ENCODE data around the gene SUPT6H. TPM values are rescaled to one million over a fixed set of nuclear protein-coding genes. Genes with fewer than 3 reads are reported as not detected.

SUPT6H gene
- total and polyA plus RNA-seq, 2 experiments from 2014 or later = 26.5 to 39.7 TPM

GRCh38 chr17:28725660-28726225 lies 63.7 kb downstream of the SUPT6H start:
- Histone ChIP-seq H3K9ac (peak overlapping the region; percentile 86), H3K4me2 (ENCODE audit: unreplicated experiment) (peak overlapping the region; percentile 78), H3K27ac (peak overlapping the region; percentile 82), H4K20me1 (ENCODE audit: insufficient read depth) (no peaks in the 10 kb centered on the region), H3K9me2 (ENCODE audit: insufficient read depth) (no peaks in the 10 kb centered on the region), H3K79me2 (ENCODE audit: insufficient read depth) (peaks cover 28% of the 10 kb centered on the region), H3F3A (ENCODE audit: insufficient read depth) (peaks cover 48% of the 10 kb centered on the region), H3K27me3 (replicated peaks; ENCODE audit: insufficient read depth) (no peaks in the 10 kb centered on the region), H3K4me3 (peak overlapping the region; percentile 74), H3K9me3 (ENCODE audit: low read depth) (no peaks in the 10 kb centered on the region), H3K36me3 (ENCODE audit: low read depth) (peaks cover 34% of the 10 kb centered on the region; the same call in 1 of the 2 replicates), H2AFZ (peak overlapping the region; percentile 62), H3K4me1 (ENCODE audit: insufficient read depth) (peaks cover 41% of the 10 kb centered on the region)
- peak; percentile 90 for DNase-seq
- 2 to 3% methylated on average over 26 to 33 of the region's 45 CpGs for WGBS, 2 experiments (ENCODE audit: low coverage in 1 of 2, low lambda C conversion rate in 2 of 2, missing lambda C conversion rate in 2 of 2)
- in situ Hi-C loops (cut with MboI) = no loop called here
- TF ChIP-seq EZH2phosphoT487 (IDR thresholded peaks at IDR 0.05; ENCODE audit: insufficient read depth, low read depth) = no peak
- TF ChIP-seq EZH2 (IDR thresholded peaks at IDR 0.05; ENCODE audit: insufficient read depth, poor library complexity, severe bottlenecking) = no peak

DNA sequence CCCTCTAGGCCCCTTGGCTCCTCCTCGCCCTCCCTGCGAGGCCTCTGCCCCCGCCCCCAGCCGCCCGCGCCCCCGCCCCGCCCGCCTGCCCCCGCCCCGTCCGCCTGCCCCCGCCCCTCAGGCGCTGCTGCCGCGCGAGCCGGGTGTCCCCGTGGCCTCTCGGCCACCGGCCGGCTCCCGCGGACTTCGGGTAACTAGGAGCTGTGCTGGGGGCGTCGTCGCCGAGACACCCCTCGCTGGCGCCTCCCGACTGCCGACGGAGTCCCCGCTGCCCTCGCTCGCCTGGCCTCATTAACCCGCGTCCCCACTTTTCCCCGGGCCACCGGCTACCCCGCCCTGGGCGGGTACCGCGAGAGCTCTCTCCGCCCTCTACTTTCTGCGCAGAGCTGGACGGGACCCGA lies 64.2 kb downstream of the SUPT6H start, which contains the start of gene TLCD1:
Gene TLCD1 (minus strand): TSS at position 8 of the 401 bp plus-strand sequence. CDS start 136 bp downstream, outside the sequence.
- Histone ChIP-seq H3K36me3 (ENCODE audit: low read depth) (peaks cover 30% of the 10 kb centered on the region; the same call in 1 of the 2 replicates), H3K9me3 (ENCODE audit: low read depth) (no peaks in the 10 kb centered on the region), H3K79me2 (ENCODE audit: insufficient read depth) (peaks cover 23% of the 10 kb centered on the region), H4K20me1 (ENCODE audit: insufficient read depth) (no peaks in the 10 kb centered on the region), H3F3A (ENCODE audit: insufficient read depth) (peaks cover 44% of the 10 kb centered on the region), H2AFZ (peak within 1 kb of the TSS; percentile 89), H3K4me1 (ENCODE audit: insufficient read depth) (peaks cover 41% of the 10 kb centered on the region), H3K9me2 (ENCODE audit: insufficient read depth) (no peaks in the 10 kb centered on the region), H3K27ac (peak within 1 kb of the TSS; percentile 88), H3K27me3 (replicated peaks; ENCODE audit: insufficient read depth) (no peaks in the 10 kb centered on the region), H3K9ac (peak within 1 kb of the TSS; percentile 86), H3K4me3 (peak within 1 kb of the TSS; percentile 74), H3K4me2 (ENCODE audit: unreplicated experiment) (peak within 1 kb of the TSS; percentile 92)
- peak; percentile 86 for DNase-seq
- no peak for TF ChIP-seq EZH2 (IDR thresholded peaks at IDR 0.05; ENCODE audit: insufficient read depth, poor library complexity, severe bottlenecking)
- in situ Hi-C loops (cut with MboI) = no loop called here
- 1 to 2% methylated on average over 36 to 49 of the region's 49 CpGs for WGBS, 2 experiments (ENCODE audit: low coverage in 1 of 2, low lambda C conversion rate in 2 of 2, missing lambda C conversion rate in 2 of 2)

DNA sequence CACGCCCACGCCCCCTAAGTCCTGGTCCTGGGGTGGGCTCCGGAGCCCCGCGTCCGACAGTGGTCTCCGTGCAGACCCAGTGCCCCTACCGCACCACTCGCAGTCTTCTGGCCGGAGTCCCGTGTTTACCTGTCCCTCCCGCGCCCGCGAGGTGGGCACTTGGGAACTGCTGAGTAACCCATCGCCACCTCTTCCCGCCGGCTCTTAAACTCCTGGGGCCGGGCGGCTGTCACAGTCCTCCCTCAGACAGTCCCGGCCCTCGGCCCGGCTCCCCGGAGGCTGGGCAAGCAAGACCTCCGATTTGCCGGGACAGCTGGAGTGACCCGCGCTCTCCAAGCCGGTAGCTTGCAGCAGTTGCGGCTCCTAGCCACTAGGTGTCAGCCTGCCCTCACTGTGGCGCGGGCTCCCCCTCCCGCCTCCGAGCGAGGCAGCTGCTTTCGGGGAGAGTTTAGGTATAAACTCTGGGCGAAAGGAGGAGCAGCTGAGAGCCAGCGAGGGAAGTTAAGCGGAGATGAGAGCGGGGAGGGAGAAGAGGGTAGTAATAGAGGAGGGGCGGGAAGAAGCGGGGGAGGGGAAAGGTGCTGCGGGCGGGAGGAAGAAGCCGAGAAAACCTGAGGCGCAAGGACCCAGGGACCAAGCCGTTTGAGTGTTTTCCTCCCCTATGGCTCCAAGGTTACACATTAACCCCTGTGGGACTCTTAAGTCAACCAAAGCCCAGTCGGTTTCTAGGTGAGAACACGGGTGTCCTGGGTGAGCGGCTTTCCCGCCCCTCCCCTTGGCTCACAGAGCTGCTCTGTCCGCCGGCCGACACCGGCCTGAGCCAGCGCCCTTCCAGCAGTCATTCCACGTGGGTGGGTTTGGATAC lies 64.9 kb downstream of the SUPT6H start:
- Histone ChIP-seq H4K20me1 (ENCODE audit: insufficient read depth) (no peaks in the 10 kb centered on the region), H2AFZ (peak overlapping the region; percentile 89), H3K79me2 (ENCODE audit: insufficient read depth) (peaks cover 17% of the 10 kb centered on the region), H3F3A (ENCODE audit: insufficient read depth) (peaks cover 38% of the 10 kb centered on the region), H3K27ac (peak overlapping the region; percentile 88), H3K4me3 (peak overlapping the region; percentile 74), H3K9ac (peak overlapping the region; percentile 86), H3K4me1 (ENCODE audit: insufficient read depth) (peaks cover 35% of the 10 kb centered on the region), H3K4me2 (ENCODE audit: unreplicated experiment) (peak overlapping the region; percentile 92), H3K36me3 (ENCODE audit: low read depth) (peaks cover 23% of the 10 kb centered on the region; the same call in 1 of the 2 replicates), H3K9me3 (ENCODE audit: low read depth) (no peaks in the 10 kb centered on the region), H3K9me2 (ENCODE audit: insufficient read depth) (no peaks in the 10 kb centered on the region), H3K27me3 (replicated peaks; ENCODE audit: insufficient read depth) (no peaks in the 10 kb centered on the region)
- DNase-seq = peak; percentile 95
- TF ChIP-seq EZH2phosphoT487 (IDR thresholded peaks at IDR 0.05; ENCODE audit: insufficient read depth, low read depth) (no peak), EZH2 (IDR thresholded peaks at IDR 0.05; ENCODE audit: insufficient read depth, poor library complexity, severe bottlenecking) (no peak)
- in situ Hi-C loops (cut with MboI) = no loop called here
- 1% methylated on average over 46 to 52 of the region's 57 CpGs for WGBS, 2 experiments (ENCODE audit: low coverage in 1 of 2, low lambda C conversion rate in 2 of 2, missing lambda C conversion rate in 2 of 2)

DNA sequence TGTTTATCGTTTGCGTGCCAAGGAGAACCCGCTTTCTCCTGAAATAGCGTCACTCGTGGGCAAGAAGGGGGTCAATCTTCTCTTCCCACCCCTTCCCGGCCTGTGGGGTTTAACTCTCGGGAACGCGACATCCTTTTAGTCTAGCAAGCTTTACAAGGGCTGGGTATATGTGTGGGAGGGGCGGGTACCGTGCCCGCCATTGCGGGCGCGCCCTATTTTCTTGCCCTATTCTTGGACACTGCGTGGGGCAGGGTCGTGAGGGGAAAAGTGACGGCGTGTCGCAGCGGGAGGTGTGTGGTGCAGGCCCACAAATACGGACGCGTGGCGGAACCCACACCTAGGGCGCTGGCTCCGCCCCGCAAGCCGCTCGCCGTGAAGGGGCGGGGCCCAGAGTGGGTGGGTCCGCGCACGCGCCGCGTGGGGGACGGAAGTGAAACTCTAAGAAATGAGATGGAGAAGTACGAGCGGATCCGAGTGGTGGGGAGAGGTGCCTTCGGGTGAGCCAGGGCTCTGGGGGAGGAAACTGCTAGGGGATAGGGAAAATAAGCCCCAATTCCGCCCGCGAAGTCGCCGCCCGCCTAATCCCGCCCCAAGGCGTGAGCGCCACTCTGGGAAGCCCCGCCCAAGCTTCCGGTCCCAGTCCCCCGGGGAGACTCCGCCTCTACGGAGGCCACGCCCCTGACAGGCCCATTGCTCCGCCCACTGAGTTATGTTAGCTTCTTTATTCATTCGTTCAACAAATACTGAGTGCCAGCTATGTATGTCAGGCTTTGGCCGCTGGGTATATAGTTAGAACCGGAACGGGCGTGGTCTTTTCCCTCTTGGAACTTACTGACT lies 66.6 kb downstream of the SUPT6H start, which contains the start of gene NEK8:
Gene NEK8 (plus strand): TSS at position 425 of the 837 bp plus-strand sequence. CDS start 26 bp downstream, at position 451.
- Histone ChIP-seq H3K9me2 (ENCODE audit: insufficient read depth) (no peaks in the 10 kb centered on the region), H3K4me3 (peak within 1 kb of the TSS; percentile 74), H3K9me3 (ENCODE audit: low read depth) (no peaks in the 10 kb centered on the region), H3K79me2 (ENCODE audit: insufficient read depth) (no peaks in the 10 kb centered on the region), H3K36me3 (ENCODE audit: low read depth) (0 out of 2 replicates have a peak, but pooled peaks cover 10% of the 10 kb centered on the region), H4K20me1 (ENCODE audit: insufficient read depth) (no peaks in the 10 kb centered on the region), H3K9ac (peak within 1 kb of the TSS; percentile 86), H3F3A (ENCODE audit: insufficient read depth) (peaks cover 23% of the 10 kb centered on the region), H3K27ac (peak within 1 kb of the TSS; percentile 88), H3K27me3 (replicated peaks; ENCODE audit: insufficient read depth) (no peaks in the 10 kb centered on the region), H3K4me2 (ENCODE audit: unreplicated experiment) (peak within 1 kb of the TSS; percentile 92), H3K4me1 (ENCODE audit: insufficient read depth) (peaks cover 22% of the 10 kb centered on the region), H2AFZ (peak within 1 kb of the TSS; percentile 89)
- TF ChIP-seq EZH2phosphoT487 (IDR thresholded peaks at IDR 0.05; ENCODE audit: insufficient read depth, low read depth) (no peak), EZH2 (IDR thresholded peaks at IDR 0.05; ENCODE audit: insufficient read depth, poor library complexity, severe bottlenecking) (no peak)
- DNase-seq = peak; percentile 98
- WGBS, 2 experiments (ENCODE audit: low coverage in 1 of 2, low lambda C conversion rate in 2 of 2, missing lambda C conversion rate in 2 of 2) = 0 to 1% methylated on average over 62 to 64 of the region's 64 CpGs
- in situ Hi-C loops (cut with MboI) = no loop called here
